Measurements from ENCODE around the gene EEFSEC.

Gene EEFSEC

GRCh38 chr3:128411574-128412064 lies 258.3 kb downstream of the EEFSEC start:
- DNase-seq (ENCODE audit: low read depth in 3 of 3) = no peak

GRCh38 chr3:128412180-128413002 lies 259.1 kb downstream of the EEFSEC start:
- no peak for DNase-seq (ENCODE audit: low read depth in 3 of 3)

GRCh38 chr3:128413003-128413370 lies 259.7 kb downstream of the EEFSEC start:
- DNase-seq (ENCODE audit: low read depth in 3 of 3) = no peak

GRCh38 chr3:128413413-128414205 lies 260.3 kb downstream of the EEFSEC start:
- DNase-seq (ENCODE audit: low read depth in 3 of 3) = no peak

- no peak for DNase-seq (ENCODE audit: low read depth in 3 of 3)
Observed at GRCh38 chr3:128415200-128415772, 262.0 kb downstream of the EEFSEC start.

- DNase-seq (ENCODE audit: low read depth in 3 of 3) = no peak
Observed at GRCh38 chr3:128415773-128416577, 262.7 kb downstream of the EEFSEC start.

- no peak for DNase-seq (ENCODE audit: low read depth in 3 of 3)
Observed at GRCh38 chr3:128416578-128417211, 263.4 kb downstream of the EEFSEC start.

GRCh38 chr3:128418900-128419299 lies 265.6 kb downstream of the EEFSEC start:
- DNase-seq (ENCODE audit: low read depth in 3 of 3) = no peak

GRCh38 chr3:128419311-128419710 lies 266.0 kb downstream of the EEFSEC start:
- DNase-seq (ENCODE audit: low read depth in 3 of 3) = no peak

GRCh38 chr3:128420289-128420688 lies 267.0 kb downstream of the EEFSEC start:
- DNase-seq (ENCODE audit: low read depth in 3 of 3) = no peak

GRCh38 chr3:128420720-128421438 lies 267.6 kb downstream of the EEFSEC start:
- no peak for DNase-seq (ENCODE audit: low read depth in 3 of 3)

- DNase-seq (ENCODE audit: low read depth in 3 of 3) = no peak
Observed at GRCh38 chr3:128421439-128421836, 268.2 kb downstream of the EEFSEC start.

- no peak for DNase-seq (ENCODE audit: low read depth in 3 of 3)
Observed at GRCh38 chr3:128421966-128422365, 268.7 kb downstream of the EEFSEC start.

- no peak for DNase-seq (ENCODE audit: low read depth in 3 of 3)
Observed at GRCh38 chr3:128422762-128423524, 269.7 kb downstream of the EEFSEC start.

- DNase-seq (ENCODE audit: low read depth in 3 of 3) = no peak
Observed at GRCh38 chr3:128423525-128424147, 270.4 kb downstream of the EEFSEC start.

GRCh38 chr3:128424508-128425069 lies 271.3 kb downstream of the EEFSEC start:
- no peak for DNase-seq (ENCODE audit: low read depth in 3 of 3)

GRCh38 chr3:128425142-128425845 lies 272.0 kb downstream of the EEFSEC start:
- no peak for DNase-seq (ENCODE audit: low read depth in 3 of 3)

- no peak for DNase-seq (ENCODE audit: low read depth in 3 of 3)
Observed at GRCh38 chr3:128425846-128426127, 272.5 kb downstream of the EEFSEC start.

Data from stimulated activated CD4-positive, alpha-beta T cell treated with anti-CD3 and anti-CD28 coated beads, TNF-alpha, amount 100 ng/mL, for 48 hours (primary cell).